ENCODE data around the gene KRT75.

DNA sequence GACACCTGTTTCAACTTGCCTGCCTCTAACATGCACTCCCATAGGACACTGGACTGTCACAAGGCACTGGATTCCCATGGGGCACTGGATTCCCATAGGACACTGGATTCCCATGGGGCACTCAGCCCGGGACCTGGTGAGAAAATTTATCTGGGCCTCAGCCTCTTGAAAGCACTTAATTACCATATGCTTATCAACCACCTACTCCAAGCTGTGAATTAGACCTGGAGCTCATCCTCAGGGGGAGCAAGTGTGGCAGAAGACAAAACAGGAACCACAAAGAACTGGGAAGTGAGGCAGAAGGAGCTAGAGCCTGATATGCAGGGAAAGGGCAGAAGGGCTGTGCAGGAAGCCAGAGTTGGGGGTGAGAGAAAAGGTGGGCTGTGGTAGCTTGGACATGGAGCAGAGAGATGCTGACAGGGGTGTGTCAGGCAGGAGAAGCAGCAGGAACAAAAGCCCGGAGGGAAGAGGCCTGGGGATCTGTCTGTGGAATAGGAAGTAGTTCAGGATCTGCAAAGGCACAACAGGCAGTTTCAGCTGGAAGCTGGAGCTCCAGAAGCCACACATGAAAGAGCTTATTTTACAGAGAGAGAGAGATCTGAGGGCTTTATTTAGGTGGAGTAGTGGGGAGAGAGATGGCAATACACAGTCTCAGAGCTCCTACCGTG, 31.2 kb downstream of the KRT75 start:
- TF ChIP-seq, protein P1, sequence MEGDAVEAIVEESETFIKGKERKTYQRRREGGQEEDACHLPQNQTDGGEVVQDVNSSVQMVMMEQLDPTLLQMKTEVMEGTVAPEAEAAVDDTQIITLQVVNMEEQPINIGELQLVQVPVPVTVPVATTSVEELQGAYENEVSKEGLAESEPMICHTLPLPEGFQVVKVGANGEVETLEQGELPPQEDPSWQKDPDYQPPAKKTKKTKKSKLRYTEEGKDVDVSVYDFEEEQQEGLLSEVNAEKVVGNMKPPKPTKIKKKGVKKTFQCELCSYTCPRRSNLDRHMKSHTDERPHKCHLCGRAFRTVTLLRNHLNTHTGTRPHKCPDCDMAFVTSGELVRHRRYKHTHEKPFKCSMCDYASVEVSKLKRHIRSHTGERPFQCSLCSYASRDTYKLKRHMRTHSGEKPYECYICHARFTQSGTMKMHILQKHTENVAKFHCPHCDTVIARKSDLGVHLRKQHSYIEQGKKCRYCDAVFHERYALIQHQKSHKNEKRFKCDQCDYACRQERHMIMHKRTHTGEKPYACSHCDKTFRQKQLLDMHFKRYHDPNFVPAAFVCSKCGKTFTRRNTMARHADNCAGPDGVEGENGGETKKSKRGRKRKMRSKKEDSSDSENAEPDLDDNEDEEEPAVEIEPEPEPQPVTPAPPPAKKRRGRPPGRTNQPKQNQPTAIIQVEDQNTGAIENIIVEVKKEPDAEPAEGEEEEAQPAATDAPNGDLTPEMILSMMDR (IDR thresholded peaks at IDR 0.05) = no peak
- TF ChIP-seq POLR2A (IDR thresholded peaks at IDR 0.05) = no peak
- no peak for TF ChIP-seq POLR2AphosphoS5 (IDR thresholded peaks at IDR 0.05)

All from transverse colon (tissue), 4 donors.